Breast epithelium (tissue), 4 donors: ENCODE results near the gene MAGEE1. TPM values are rescaled to one million over a fixed set of nuclear protein-coding genes. Genes with fewer than 3 reads are reported as not detected.
A peak's percentile ranks its signal among the peaks of the same experiment; 100 is the strongest.

Source experiments
- DNase-seq, 2 donors: peaks; one replicate each; pipeline ENCODE4 v3.0.0-alpha.2; 2019; ENCODE audit warnings: low spot score in 2 of 2
- H3K27ac ChIP-seq, 2 donors: fragments of 200-600 bp; sonication (generic) in 1 of 2; one replicate each; pipeline ENCODE4 v1.5.1; 2016 to 2019; ENCODE audit warnings: mild to moderate bottlenecking in 1 of 2
- H3K27me3 ChIP-seq, 2 donors: fragments of 200-600 bp; sonication (generic) in 1 of 2; one replicate each; pipeline versions ENCODE4 v1.5.1 to v1.6.0; 2017 to 2019; ENCODE audit warnings: control low read depth in 1 of 2, mild to moderate bottlenecking in 1 of 2
- H3K36me3 ChIP-seq: fragments of 200-600 bp; one replicate; pipeline ENCODE4 v1.5.1; 2019
- H3K4me1 ChIP-seq, 2 donors: fragments of 200-600 bp; sonication (generic); one replicate each; pipeline ENCODE4 v1.5.1; 2016 to 2019; ENCODE audit warnings: control low read depth in 1 of 2
- H3K4me3 ChIP-seq, 3 donors: fragments of 200-600 bp; sonication (generic); 1 replicate in 2 of 3; 2 replicates in 1 of 3; pipeline ENCODE4 v1.5.1; 2016 to 2019; ENCODE audit warnings: mild to moderate bottlenecking in 3 of 3, moderate library complexity in 2 of 3
- H3K9me3 ChIP-seq, 2 donors: fragments of 200-600 bp; sonication (generic) in 1 of 2; one replicate each; pipeline ENCODE4 v1.5.1; 2016 to 2019; ENCODE audit warnings: control low read depth in 1 of 2
- POLR2A ChIP-seq: fragments of 450-650 bp; IDR thresholded peaks from one replicate; pipeline ENCODE4 v1.6.1; 2016; ENCODE audit warnings: antibody characterized with exemption, mild to moderate bottlenecking, moderate library complexity
- POLR2AphosphoS5 ChIP-seq, 3 donors: sonication (generic); formaldehyde crosslinking; IDR thresholded peaks; one replicate each; pipeline ENCODE4 v1.6.1; 2017; ENCODE audit warnings: antibody characterized with exemption in 3 of 3
- intact Hi-C: fragments of 100-400 bp; cut with DNase I; formaldehyde crosslinking; loops from one replicate; pipeline ENCODE4 v1.15.1; 2023; ENCODE audit warnings: low total_unique reads
- total RNA-seq, 3 donors: library from RNA; depleted of rRNA; stranded (reverse); fragments of >200 nt; gene quantifications; one replicate each; pipeline ENCODE4 v1.1.0, GENCODE V29; 2016
- TF ChIP-seq, protein P1 (sequence below), 3 donors: fragments of 450-650 bp; IDR thresholded peaks; one replicate each; pipeline ENCODE4 v1.5.1; 2016 to 2017; ENCODE audit warnings: antibody characterized with exemption in 3 of 3, mild to moderate bottlenecking in 3 of 3, moderate library complexity in 3 of 3

The MAGEE1 gene
- total RNA-seq, 3 donors from 2014 or later: 0.80 to 2.8 (median 2.6) TPM

DNA sequence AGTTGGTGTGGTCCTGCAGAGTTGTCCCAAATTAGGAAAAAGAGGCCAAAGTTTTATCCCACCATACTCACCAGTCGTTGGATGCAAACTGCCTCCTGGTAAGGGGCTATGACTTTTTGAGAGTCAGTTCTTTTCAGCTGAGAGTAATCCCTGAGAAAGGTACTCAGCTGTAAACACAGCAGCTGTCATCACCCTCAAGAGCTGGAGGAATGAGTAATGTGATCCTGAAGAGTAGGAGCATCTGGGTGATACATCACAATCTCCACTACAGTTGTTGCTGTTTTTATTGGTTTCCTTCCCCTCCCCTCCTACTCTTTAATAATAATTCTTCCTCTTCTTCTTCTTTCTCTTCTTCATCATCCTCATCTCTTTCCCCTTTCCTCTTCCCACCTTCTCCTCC lies 5.7 kb downstream of the MAGEE1 start:
- intact Hi-C loops: no loop called here
- Histone ChIP-seq H3K36me3 (no peaks in the 10 kb centered on the region), H3K4me1 (no peaks in the 10 kb centered on the region), H3K27me3 (peaks cover 0 to 22% of the 10 kb centered on the region in 2 donors), H3K4me3 (no peak overlapping the region), H3K9me3 (no peaks in the 10 kb centered on the region), H3K27ac (no peak overlapping the region)
- no peak for DNase-seq
- TF ChIP-seq POLR2AphosphoS5 (IDR thresholded peaks at IDR 0.05) (no peak), POLR2A (no peak)
- TF ChIP-seq, protein P1, sequence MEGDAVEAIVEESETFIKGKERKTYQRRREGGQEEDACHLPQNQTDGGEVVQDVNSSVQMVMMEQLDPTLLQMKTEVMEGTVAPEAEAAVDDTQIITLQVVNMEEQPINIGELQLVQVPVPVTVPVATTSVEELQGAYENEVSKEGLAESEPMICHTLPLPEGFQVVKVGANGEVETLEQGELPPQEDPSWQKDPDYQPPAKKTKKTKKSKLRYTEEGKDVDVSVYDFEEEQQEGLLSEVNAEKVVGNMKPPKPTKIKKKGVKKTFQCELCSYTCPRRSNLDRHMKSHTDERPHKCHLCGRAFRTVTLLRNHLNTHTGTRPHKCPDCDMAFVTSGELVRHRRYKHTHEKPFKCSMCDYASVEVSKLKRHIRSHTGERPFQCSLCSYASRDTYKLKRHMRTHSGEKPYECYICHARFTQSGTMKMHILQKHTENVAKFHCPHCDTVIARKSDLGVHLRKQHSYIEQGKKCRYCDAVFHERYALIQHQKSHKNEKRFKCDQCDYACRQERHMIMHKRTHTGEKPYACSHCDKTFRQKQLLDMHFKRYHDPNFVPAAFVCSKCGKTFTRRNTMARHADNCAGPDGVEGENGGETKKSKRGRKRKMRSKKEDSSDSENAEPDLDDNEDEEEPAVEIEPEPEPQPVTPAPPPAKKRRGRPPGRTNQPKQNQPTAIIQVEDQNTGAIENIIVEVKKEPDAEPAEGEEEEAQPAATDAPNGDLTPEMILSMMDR (IDR thresholded peaks at IDR 0.05): no peak

- Histone ChIP-seq H3K4me1 (no peaks in the 10 kb centered on the region), H3K9me3 (no peaks in the 10 kb centered on the region), H3K36me3 (no peaks in the 10 kb centered on the region), H3K4me3 (no peak overlapping the region), H3K27ac (no peak overlapping the region), H3K27me3 (peaks cover 0 to 17% of the 10 kb centered on the region in 2 donors)
- no peak for DNase-seq
- intact Hi-C loops: no loop called here
- TF ChIP-seq POLR2AphosphoS5 (IDR thresholded peaks at IDR 0.05) (no peak), POLR2A (no peak)
- TF ChIP-seq, protein P1 (IDR thresholded peaks at IDR 0.05): no peak
Measured at GRCh38 chrX:76434103-76434741, 6.7 kb downstream of the MAGEE1 start.

DNA sequence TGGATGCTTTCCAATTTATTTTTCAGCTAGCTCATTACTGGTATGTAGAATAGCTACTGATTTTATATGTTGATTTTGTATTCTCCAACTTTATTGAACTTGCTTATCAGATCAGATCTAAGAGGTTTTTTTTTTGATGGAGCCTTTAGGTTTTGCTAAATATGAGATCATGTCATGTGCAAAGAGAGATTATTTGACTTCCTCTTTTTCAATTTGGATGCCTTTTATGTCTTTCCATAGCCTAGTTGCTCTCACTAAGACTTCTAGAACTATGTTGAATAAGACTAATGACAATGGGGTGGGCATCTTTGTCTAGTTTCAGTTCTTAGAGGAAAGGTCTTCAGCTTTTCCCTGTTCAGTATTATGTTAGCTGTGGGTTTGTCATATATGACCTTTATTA lies 11.7 kb downstream of the MAGEE1 start:
- no peaks in the 10 kb centered on the region for H3K4me1 ChIP-seq
- no peak for DNase-seq
- no peaks in the 10 kb centered on the region for H3K36me3 ChIP-seq
- TF ChIP-seq, protein P1 (IDR thresholded peaks at IDR 0.05): no peak
- TF ChIP-seq POLR2AphosphoS5 (IDR thresholded peaks at IDR 0.05): no peak
- TF ChIP-seq POLR2A: no peak
- no peaks in the 10 kb centered on the region for H3K27me3 ChIP-seq
- H3K9me3 ChIP-seq: peaks cover 0 to 17% of the 10 kb centered on the region in 2 donors
- intact Hi-C loops: no loop called here
- H3K27ac ChIP-seq: no peak overlapping the region
- no peak overlapping the region for H3K4me3 ChIP-seq

DNA sequence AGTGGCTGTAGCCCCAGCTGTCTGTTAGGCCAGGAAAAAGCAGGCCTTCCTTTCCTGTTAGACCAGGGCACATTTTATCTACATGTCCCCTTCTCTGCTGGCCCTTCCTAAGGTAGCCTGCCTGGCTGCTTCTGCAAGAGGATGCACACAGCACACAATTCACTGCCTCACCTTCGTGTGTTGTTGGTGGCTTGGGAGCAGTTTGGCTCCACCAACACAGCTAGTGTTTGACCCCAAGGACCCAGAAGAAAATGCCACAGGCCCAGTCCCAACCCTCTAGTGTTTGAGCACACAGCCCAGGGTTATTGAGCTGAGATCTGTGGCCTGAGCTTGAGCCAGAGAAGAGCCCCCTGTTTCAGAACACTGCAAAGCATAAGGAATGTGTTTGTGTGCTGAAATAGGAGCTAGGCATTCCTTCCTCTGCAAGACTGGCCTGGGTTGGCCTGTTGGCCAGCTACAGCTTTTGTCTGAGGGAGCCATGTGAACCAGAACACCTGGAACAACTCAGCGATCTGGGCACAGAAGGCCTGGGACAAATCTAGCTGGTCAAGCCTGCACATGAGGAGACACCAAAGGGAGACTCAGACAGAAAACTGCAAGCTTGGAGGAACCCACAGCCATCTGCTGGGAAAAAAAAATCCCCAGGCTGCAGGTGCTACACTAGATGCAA lies 26.4 kb downstream of the MAGEE1 start:
- H3K27ac ChIP-seq: no peak overlapping the region
- intact Hi-C loops: no loop called here
- peaks cover 0 to 9% of the 10 kb centered on the region in 2 donors for H3K27me3 ChIP-seq
- H3K9me3 ChIP-seq: no peaks in the 10 kb centered on the region
- no peaks in the 10 kb centered on the region for H3K4me1 ChIP-seq
- TF ChIP-seq, protein P1 (IDR thresholded peaks at IDR 0.05): no peak
- no peak for TF ChIP-seq POLR2AphosphoS5 (IDR thresholded peaks at IDR 0.05)
- no peak for TF ChIP-seq POLR2A
- no peak overlapping the region for H3K4me3 ChIP-seq
- no peaks in the 10 kb centered on the region for H3K36me3 ChIP-seq
- no peak for DNase-seq

DNA sequence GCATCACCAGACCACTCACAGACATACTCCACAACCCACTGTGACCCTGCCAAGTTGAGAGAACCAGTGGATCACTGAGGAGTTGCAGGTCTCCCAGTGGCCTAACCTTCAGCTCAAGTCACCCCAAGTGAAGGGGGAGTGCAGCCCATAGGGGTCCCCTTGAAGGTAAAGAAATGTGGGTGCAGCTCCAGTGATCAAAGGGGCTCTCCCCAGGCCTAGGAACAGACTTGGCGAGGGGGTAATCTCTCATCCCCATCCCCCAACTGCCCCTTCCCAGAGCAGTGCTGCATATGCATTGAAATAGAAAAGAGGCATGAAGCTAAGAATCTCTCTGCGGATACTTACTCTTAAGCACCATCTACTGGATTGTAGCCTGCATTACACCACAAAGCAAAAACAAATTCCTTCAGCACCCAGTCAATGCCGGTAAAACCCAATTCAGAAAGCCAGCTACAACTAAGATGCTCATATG lies 27.0 kb downstream of the MAGEE1 start:
- H3K4me3 ChIP-seq: no peak overlapping the region
- H3K9me3 ChIP-seq: no peaks in the 10 kb centered on the region
- H3K4me1 ChIP-seq: no peaks in the 10 kb centered on the region
- intact Hi-C loops: no loop called here
- DNase-seq: no peak
- no peaks in the 10 kb centered on the region for H3K36me3 ChIP-seq
- H3K27ac ChIP-seq: no peak overlapping the region
- TF ChIP-seq POLR2AphosphoS5 (IDR thresholded peaks at IDR 0.05): no peak
- TF ChIP-seq, protein P1 (IDR thresholded peaks at IDR 0.05): peak in 2 of 3 donors; percentile 19 to 28
- no peak for TF ChIP-seq POLR2A
- peaks cover 0 to 9% of the 10 kb centered on the region in 2 donors for H3K27me3 ChIP-seq
